CD4-positive, alpha-beta T cell treated with Interleukin-6 at 100 ng/mL for 8 hours (primary cell): ENCODE results near the gene CDH6.
"Not testable (repeated sequence)": the region's sequence is repeated elsewhere in the genome, so short reads cannot be mapped to it uniquely, and the experiment has no call there.

Source experiments
- DNase-seq: peaks from one replicate; pipeline ENCODE4 v3.0.0-alpha.2; 2020; ENCODE audit warnings: mixed read lengths, low spot score

The CDH6 gene

DNA sequence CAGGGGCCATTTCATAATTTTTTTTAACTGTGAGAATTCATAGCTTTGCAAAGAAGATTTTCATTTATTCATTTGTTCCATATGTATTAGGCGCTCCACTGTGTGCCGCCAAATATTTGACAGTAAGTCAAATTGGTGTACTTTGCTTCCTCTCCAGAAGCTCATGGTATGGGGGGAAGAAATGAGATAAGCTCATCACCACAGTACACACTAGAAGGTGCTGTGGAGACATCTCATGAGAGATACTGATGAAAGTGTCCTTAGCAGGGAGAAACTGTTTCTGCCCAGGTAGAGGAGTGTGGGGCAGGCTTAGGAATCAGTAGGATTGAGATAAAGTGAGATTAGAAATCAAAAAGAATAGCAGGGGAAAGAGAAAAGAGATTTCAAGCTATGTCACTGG is 136.2 kb downstream of the CDH6 start:
- DNase-seq = no peak

DNA sequence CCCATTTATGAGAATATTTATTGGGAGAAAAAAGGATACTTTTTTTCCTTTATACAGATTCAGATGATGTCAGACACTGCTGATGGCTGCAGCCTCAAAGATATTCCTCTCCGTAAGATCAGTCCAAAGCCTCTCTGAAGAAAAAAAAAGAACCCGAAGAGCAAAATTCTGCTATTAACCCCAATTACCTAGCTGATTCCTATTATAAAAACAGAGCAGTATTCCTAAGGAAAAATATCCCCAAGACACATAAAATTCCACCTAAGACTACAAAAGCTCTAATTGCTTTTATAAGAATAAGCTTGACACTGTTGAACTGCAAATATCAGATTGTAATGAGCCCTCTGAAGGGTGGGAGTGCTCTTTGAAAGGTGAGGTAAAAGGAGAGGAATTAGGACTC is 138.7 kb downstream of the CDH6 start:
- no peak for DNase-seq

DNA sequence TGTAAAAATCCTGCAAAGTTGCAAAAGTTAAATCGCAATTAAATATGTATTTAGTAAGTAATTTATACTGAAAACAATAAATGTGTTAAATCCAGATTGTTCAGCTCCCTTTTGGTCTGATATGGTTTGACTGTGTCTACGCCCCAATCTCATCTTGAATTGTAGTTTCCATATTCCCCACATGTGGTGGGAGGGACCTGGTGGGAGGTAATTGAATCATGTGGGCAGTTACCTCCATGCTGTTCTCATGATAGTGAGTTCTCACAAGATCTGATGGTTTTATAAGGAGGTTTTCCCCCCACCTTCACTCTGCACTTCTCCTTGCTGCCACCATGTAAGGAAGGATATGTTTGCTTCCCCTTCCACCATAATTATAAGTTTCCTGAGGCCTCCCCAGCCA is 140.0 kb downstream of the CDH6 start:
- no peak for DNase-seq

DNA sequence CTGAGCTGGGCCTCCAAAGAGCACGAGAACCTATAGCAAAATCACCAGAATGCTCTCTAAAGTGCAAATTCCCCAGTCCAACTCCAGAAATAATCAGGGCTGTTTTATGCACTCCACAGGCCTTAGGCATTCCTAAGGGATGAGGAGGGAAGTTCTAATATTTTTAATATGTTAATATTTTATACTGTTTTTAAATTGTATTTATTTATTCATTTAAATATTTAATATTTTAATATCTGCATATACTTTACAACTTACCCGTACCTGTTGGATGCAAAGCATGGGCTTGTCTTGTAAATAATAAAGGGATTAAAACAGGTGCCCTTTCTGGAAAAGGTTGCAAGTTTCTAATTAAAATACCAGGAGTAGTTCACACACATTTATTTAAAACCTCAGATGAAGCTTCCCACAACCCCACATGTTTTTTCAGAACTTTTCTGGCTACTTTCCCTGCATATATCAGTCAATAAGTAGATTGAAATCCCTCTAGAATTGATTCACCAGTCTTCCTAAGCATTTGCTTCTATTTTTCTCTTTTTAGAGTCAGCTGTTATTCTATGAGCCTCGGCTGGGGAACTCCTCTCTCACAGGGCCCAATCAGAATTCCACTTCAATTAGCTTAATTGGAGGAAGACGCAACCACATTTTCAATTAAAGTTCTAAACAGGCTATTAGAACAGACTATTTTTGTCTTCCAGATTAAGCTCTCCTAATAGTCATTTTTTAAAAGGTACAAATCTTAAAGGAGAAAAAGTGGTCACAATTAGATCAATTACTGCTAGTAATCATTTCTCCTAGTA is 140.8 kb downstream of the CDH6 start:
- DNase-seq = no peak

DNA sequence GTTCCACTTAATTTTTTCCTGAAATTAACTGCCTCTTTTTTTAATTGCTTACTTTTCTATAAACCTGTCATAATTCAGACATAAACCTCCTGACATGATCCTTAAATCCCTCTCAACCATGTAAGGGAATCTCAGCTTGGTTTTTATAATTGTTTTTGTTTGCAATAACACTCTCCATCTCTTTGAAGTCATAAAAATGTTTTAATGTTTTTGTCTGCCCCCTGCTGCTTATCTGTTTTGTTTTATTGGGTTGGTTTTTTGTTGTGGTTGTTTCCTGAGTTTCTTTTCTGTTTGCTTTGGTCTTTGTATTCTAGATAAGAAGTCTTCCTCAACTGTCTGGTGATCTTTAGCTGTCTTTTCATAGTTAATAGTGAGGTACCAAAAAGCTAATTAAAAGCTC is 142.0 kb downstream of the CDH6 start:
- no peak for DNase-seq

DNA sequence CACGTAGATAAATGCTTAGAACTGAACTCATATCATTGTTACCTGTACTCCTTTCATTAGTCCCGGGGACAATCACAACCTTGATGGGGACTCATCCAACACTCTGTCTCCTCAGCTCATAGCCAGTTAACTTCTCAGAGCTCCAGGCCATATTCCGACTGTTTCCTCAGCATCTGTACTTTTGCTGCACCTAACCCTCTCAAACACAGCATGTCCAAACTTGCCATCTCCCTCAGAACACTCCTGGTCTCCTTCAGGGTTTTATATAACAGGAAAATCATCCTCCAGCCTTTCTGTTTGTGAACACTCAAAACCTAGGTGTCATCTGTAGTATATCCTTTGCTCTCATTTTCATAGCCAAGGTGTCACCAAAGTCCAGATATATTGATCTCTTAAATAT is 150.5 kb downstream of the CDH6 start:
- no peak for DNase-seq

DNA sequence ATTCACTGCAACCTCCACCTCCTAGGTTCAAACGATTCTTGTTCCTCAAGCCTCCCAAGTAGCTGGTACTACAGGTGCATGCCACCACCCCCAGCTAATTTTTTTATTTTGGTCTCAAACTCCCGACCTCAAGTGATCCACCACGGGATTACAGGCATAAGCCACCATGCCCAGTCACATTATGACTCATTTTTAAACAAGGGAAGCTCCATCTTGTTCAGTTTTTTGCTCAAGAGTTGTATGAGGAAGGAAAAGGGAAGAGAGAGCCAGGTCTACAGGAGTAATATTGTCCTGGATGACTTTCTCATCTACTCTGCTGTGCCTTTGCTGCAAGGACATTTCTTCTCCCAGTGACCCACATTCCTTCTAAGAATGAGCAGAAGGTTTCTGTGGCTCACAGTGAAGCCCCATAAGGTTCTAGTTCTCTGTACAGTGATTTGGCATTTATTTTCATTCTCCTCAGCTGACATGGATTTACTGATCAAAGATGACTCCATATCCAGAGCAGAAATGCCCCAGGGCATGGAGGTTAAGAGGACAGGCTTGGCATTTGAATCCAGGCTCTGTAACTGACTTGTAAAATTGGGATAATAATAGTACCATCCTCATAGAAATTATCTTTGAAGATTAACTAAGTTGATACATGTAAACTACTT is 153.5 kb downstream of the CDH6 start:
- DNase-seq = no peak

DNA sequence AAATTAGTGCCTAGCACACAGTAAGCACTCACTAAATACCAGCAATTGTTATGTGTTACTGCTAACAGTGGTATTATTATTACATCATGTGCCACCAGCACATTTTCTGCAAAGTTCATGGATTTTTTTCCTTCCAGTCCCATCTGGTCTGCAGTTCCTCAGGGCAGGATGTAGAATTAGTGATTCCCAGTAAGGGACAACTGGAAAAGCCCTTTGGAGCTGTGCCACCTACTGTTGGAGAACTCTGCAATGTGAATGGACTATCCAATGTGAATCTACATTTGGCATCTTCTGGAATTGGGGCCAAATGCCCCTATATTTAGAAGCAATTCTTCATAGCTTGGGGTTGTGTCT is 154.0 kb downstream of the CDH6 start:
- DNase-seq = no peak

DNA sequence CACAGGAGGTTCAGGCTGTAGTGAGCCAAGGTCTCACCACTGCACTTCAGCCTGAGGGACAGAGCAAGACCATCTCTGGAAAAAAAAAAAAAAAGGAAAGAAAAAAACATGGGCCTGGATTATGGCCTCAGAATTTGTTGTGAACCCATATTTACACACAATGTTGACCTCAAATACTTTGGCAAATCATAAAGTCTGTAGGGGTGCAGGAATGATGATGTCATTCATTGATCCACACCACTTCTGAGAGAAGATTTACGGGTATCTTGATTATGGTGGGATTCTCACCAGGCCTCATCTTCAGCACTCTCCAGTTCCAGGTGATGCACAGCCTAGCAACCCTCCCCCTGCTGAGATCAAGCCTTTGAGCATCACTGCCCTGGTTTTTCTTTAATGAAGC is 156.9 kb downstream of the CDH6 start:
- DNase-seq = no peak

DNA sequence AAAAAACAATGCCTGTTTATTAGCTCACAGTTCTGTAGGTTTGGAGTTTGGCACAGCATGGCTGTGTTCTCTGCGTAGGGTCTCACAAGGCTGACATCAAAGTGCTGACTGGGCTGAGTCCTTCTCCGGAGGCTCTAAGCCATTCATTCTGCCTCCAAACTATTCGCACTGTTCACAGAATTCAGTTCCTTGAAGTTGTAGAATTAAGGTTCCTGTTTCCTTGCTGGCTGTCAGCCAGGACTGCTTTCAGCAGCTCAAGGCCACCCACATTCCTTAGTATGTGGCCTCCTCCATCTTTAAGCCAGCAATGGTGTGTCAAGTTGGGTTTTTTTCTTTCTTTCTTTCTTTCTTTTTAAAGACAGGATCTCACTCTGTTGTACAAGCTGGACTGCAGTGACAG is 161.9 kb downstream of the CDH6 start:
- no peak for DNase-seq

DNA sequence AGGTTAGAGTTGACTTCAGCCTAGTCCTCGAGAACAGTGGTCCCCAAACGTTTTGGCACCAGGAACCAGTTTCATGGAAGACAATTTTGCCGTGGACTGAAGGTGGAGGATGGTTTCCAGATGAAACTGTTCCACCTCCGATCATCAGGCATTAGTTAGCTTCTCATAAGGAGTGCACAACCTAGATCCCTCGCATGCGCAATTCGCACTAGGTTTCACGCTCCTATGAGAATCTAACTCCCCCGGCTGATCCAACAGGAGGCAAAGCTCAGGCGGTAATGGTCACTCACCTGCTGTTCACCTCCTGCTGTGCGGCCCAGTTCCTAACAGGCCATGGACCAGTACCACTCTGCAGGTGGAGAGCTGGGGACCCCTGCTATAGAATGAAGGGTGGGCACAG is 163.6 kb downstream of the CDH6 start:
- DNase-seq = no peak

DNA sequence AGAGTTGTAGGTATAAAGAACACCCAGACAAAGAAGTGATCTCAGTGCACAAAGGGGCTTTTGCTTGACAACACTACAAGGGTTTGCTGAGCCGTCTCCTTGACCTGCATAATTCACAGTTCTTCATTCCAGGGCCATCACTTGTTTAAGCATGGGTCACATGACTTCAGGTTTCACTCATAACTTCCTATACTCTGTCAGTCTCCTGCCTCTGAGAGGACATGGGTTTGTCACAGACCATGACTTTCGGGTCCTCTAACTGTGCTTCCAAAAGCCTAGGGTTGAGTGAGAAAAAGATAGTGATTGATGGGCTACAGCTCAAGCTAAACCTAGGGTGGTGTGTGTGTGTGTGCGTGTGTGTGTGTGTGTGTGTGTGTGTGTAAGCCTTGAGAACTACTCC is 166.4 kb downstream of the CDH6 start:
- no peak for DNase-seq

DNA sequence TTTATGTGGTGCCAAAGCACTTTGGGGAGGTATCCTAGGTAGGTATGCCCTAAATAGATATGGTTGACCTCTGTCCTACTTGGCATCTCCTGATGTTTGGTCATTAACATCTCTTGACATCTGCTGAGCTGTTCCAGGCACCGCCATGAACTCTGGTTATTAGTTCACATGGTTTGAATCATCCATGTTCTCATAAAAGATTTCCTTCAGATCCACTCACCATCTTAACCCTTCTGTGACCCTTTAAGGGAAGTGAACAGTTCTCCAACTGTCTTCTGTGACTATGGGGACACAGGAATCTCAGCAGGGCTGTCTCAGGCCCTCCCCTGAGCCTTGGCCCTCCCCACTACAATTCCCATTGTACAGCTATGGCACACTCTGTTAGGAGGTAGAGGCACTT is 167.7 kb downstream of the CDH6 start:
- DNase-seq = no peak

DNA sequence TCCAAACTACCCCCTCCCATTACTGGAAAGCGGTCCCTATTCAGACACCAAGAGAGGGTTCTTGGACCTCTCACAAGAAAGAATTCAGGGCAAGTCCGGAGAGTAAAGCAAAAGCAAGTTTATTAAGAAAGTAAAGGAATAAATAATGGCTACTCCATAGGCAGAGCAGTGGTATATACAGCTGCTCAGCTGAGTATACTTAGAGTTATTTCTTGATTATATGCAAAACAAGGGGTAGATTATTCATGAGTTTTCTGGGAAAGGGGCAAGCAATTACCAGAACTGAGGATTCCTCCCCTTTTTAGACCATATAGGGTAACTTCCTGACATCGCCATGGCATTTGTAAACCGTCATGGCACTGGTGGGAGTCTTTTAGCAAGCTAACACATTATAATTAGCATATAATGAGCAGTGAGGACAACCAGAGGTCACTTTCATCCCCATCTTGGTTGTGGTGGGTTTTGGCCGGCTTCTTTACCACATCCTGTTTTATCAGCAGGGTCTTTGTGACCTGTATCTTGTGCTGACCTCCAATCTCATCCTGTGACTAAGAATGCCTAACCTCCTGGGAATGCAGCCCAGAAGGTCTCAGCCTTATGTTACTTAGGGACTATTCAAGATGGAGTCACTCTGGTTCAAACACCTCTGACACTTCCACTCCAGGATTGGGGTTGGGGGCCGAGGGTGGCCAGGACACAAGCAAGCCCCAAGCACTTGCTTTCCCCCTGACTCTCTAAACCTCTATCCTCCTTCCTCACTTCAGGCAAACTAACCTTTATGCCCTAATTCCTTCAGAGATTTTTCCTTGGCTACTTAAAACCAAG is 168.4 kb downstream of the CDH6 start:
- DNase-seq = not testable (repeated sequence)

DNA sequence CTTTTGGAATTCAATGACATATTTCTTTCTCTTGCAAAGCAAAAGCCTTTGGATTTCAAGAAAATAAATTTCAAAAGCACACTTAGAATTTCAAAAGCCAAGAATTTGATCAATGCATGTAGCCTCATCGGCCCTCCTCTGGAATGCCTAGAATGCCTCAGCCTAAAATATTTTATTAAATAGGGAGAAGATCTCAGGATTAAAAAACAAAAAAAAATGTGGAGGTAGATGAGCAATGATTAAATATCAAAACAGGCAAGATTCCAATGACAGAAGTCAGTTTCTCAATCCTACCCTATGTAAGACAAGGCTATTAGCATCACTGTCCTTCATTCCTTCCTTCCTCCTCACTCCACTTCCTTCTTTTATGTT is 169.0 kb downstream of the CDH6 start:
- DNase-seq = no peak

DNA sequence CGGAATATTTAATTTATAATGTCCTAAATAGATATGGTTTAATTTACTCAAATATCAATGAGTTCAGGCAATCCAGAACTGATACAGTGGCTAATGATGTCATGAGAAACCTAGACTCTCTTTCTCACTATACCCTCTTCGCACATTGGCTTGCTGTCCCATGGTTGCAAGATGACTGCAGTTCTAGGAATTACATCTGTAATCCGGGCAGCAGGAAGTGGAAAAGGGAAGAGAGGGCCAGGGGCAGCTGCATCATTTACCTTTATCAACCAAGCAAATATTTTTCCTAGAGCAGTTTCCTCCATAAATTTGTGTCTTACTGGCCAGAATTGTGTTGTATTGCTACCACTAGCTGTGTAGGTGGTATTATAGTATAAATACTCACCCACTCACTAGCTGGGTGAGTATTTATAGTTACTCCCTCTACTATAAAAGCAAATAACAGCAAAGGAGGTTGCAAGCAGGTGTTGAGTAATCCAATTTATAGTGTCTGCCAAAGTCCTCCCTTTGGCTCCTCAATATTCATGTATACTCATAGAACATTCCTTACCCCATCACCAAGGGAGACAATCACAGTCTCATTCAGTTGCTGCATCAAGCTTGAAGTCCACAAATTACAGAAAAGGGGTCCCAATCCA is 169.6 kb downstream of the CDH6 start:
- DNase-seq = no peak

DNA sequence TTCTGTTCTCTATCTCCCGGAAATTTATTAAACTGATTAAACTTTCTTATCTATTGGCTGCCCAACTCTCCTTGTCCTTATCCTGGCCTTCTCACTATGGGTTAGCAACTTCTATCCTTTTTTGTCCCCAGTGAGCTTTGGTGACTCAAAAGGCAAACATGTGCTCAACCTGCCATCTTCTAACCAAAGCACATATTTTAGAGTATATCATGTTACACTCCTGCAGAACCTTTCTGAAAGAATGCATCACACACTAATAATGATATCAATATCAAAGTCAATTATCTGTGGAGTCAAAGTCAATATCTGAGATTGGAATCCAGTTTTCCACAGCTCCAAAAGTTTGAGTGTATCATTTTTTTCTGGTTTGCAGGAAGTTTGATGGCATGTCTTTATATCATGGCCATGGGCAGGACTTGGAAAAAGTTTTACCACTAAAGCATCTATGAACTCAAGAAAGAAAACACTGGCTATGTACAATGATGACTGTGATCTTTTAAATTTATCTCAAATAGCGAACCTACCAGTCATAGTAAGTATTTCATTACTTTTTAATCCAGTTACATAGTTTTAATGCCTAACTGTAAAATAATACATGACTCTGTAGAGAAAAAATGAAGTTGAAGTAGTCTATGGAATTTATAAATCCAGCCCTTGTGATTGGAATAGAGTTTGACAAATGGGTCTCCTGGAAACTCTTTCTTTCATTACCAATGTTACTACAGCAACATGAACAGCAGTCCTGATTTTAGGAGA is 171.6 kb downstream of the CDH6 start:
- no peak for DNase-seq

DNA sequence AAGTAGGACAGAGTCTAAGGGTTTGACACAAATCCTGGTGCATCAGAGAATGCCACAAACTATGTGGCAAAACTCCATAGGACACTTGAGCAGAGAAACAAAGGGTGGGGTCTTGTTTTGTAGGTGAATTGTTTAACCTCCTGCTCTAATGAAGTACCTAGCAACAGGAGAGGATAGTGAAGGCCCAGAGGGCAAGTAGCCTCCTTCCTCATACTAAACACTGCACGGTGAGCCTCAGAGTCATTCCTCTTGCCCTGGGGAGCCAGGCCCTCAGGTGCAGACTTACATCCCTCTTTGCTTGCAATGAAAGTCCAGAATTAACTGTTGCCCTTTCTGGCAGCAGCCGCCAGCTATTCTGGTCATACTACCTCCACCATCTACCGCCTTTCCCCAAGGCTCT is 172.3 kb downstream of the CDH6 start:
- DNase-seq = no peak

DNA sequence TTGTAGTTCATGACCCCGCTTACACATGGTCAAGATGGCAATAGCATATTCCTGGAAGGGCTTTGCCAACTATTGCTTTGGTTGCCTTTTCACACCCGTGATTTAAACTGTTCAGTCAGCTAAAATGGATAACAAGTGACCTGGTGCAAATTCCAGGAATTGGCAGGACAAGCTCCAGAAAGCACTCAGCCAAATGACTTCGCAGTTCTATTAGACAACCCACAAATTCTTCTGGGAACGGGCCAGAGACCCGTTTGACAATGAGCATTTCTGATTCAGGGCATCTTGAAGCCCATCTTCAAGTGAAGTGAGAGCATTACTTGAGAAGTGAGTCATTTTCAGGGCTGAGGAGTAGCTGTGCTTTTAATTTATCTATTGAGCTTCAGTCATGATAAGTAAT is 173.5 kb downstream of the CDH6 start:
- no peak for DNase-seq

DNA sequence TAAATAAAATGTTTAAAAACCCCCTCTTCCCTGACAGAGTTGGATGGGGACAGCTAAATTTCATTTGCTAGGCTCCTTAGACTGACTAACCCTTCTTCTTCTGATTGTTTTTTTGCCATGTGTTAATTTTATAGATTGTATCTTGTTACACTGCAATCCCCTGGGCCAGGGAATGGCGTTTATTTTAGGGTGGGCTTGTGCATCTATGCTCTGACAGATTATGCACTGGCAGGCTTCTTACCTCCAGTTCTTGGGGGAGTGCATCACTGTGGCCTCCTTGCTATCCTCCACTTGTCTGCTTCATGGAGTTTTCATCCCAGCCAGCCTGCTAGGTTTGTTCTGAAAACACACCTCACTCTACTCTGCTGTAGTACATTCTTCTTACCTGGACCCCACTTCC is 178.6 kb downstream of the CDH6 start:
- DNase-seq = no peak

DNA sequence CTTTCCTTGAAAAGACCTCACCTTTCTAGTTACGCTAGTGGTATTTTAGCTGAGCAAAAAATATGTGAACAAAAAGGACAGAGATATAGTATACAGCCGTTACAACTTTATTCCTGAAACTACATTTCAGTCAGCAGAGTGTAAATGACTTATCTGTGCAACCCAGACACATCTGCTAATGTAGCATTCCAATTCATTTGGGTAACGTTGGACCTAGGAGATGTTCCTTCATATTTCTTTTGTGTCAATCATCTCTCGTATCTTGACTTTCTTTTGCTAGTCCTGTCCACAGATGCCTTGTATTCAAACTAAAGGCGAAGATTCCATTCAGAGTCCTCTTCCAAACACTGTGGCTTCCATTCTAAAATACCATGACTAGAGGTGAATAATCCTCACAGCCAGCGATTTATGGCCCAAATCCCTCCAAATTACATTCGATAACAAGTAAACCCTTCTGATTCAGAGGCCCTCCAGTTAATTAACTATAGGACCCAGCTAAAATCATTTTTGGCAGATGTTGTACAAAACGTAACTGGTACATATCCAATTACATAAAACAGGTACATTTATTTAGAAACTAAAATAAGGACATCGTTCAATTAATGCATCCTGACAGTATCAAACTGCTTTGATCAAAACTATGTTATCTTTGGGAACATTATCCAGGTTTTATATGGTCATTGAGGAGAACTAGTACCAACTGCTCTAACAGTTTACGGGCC is 182.7 kb downstream of the CDH6 start:
- no peak for DNase-seq
